MM.1S (cell line): Measurements from ENCODE around the gene KLHL8.
A peak's percentile ranks its signal among the peaks of the same experiment; 100 is the strongest.

Experiments used
- DNase-seq: peaks from one replicate; pipeline ENCODE4 v3.0.0-alpha.2; 2015
- H2AFZ ChIP-seq: fragments of 300-600 bp; sonication (generic); 2 replicates; pipeline ENCODE4 v1.6.0; 2016; ENCODE audit warnings: antibody characterized with exemption, low read length
- H3F3A ChIP-seq: fragments of 300-600 bp; sonication (generic); 2 replicates; pipeline ENCODE4 v1.6.1; 2016; ENCODE audit warnings: mild to moderate bottlenecking, antibody characterized with exemption, low read length, moderate library complexity, mixed read lengths; ENCODE audit not compliant: insufficient read depth
- H3K27ac ChIP-seq: fragments of 300-600 bp; sonication (generic); 2 replicates; pipeline ENCODE4 v1.5.1; 2016; ENCODE audit warnings: mild to moderate bottlenecking, low read length
- H3K27me3 ChIP-seq: fragments of 300-600 bp; sonication (generic); replicated peaks from 2 replicates; pipeline ENCODE4 v1.6.0; 2016; ENCODE audit warnings: low read length; ENCODE audit not compliant: insufficient read depth
- H3K36me3 ChIP-seq: fragments of 300-600 bp; sonication (generic); replicated peaks from 2 replicates; pipeline ENCODE4 v1.6.1; 2016; ENCODE audit warnings: mild to moderate bottlenecking, low read length, mixed read lengths; ENCODE audit not compliant: insufficient read depth
- H3K4me1 ChIP-seq: fragments of 300-600 bp; sonication (generic); 2 replicates; pipeline ENCODE4 v1.6.1; 2016; ENCODE audit warnings: low read length, mixed read lengths
- H3K4me2 ChIP-seq: fragments of 300-600 bp; sonication (generic); 2 replicates; pipeline ENCODE4 v1.6.0; 2016; ENCODE audit warnings: low read depth, low read length
- H3K4me3 ChIP-seq: fragments of 300-600 bp; sonication (generic); 2 replicates; pipeline ENCODE4 v1.5.1; 2016; ENCODE audit warnings: low read length, mixed read lengths
- H3K79me2 ChIP-seq: fragments of 300-600 bp; sonication (generic); 2 replicates; pipeline ENCODE4 v1.6.1; 2016; ENCODE audit warnings: mixed run types, low read length, mixed read lengths
- H3K9ac ChIP-seq: fragments of 300-600 bp; sonication (generic); 2 replicates; pipeline ENCODE4 v1.6.1; 2016; ENCODE audit warnings: low read length, mixed read lengths
- H3K9me2 ChIP-seq: fragments of 300-600 bp; sonication (generic); replicated peaks from 2 replicates; pipeline ENCODE4 v1.6.1; 2016; ENCODE audit warnings: mild to moderate bottlenecking, low read length, mixed read lengths; ENCODE audit not compliant: insufficient read depth
- H3K9me3 ChIP-seq: fragments of 300-600 bp; sonication (generic); replicated peaks from 2 replicates; pipeline ENCODE4 v1.6.1; 2016; ENCODE audit warnings: mild to moderate bottlenecking, low read length, mixed read lengths; ENCODE audit not compliant: insufficient read depth
- H4K20me1 ChIP-seq: fragments of 300-600 bp; sonication (generic); 2 replicates; pipeline ENCODE4 v1.6.1; 2016; ENCODE audit warnings: mild to moderate bottlenecking, low read length, moderate library complexity, mixed read lengths; ENCODE audit not compliant: insufficient read depth
- CTCF ChIP-seq: fragments of 300-600 bp; sonication (generic); IDR thresholded peaks from 2 replicates; pipeline ENCODE4 v1.5.1; 2016; ENCODE audit warnings: antibody characterized with exemption, low read length, mixed read lengths
- EZH2 ChIP-seq: fragments of 300-600 bp; sonication (generic); optimal IDR thresholded peaks from 2 replicates; pipeline ENCODE3; 2017; ENCODE audit warnings: low read depth, mild to moderate bottlenecking, antibody characterized with exemption, low read length, mixed read lengths
- EZH2phosphoT487 ChIP-seq: fragments of 300-600 bp; sonication (generic); IDR thresholded peaks from 2 replicates; pipeline ENCODE4 v1.6.1; 2018; ENCODE audit warnings: antibody characterized with exemption, low read length

KLHL8 gene

GRCh38 chr4:87236861-87237260, 16.4 kb upstream of the KLHL8 start:
- Histone ChIP-seq H3K79me2 (no peaks in the 10 kb centered on the region), H3F3A (no peaks in the 10 kb centered on the region), H2AFZ (no peak overlapping the region), H3K9me3 (no peaks in the 10 kb centered on the region), H3K27ac (no peak overlapping the region), H3K4me1 (no peaks in the 10 kb centered on the region), H3K27me3 (no peaks in the 10 kb centered on the region), H3K36me3 (no peaks in the 10 kb centered on the region), H3K9me2 (no peaks in the 10 kb centered on the region), H3K9ac (no peak overlapping the region), H4K20me1 (no peaks in the 10 kb centered on the region), H3K4me3 (no peak overlapping the region), H3K4me2 (no peak overlapping the region)
- DNase-seq = no peak
- TF ChIP-seq EZH2phosphoT487 = no peak

GRCh38 chr4:87235020-87235671, 14.7 kb upstream of the KLHL8 start:
- Histone ChIP-seq H3K79me2 (no peaks in the 10 kb centered on the region), H3K9me2 (no peaks in the 10 kb centered on the region), H3K4me3 (peak overlapping the region; percentile 63), H3K4me1 (no peaks in the 10 kb centered on the region), H3K27me3 (no peaks in the 10 kb centered on the region), H2AFZ (peak overlapping the region; percentile 86), H3K9ac (peak overlapping the region; percentile 28; the same call in 1 of the 2 replicates), H3F3A (no peaks in the 10 kb centered on the region), H3K27ac (no peak overlapping the region), H4K20me1 (no peaks in the 10 kb centered on the region), H3K4me2 (peak overlapping the region; percentile 88; the same call in 1 of the 2 replicates), H3K36me3 (no peaks in the 10 kb centered on the region), H3K9me3 (no peaks in the 10 kb centered on the region)
- no peak for DNase-seq
- TF ChIP-seq EZH2 (no peak), EZH2phosphoT487 (no peak), CTCF (no peak)

GRCh38 chr4:87232216-87232615, 11.8 kb upstream of the KLHL8 start:
- Histone ChIP-seq H3F3A (no peaks in the 10 kb centered on the region), H3K9me3 (no peaks in the 10 kb centered on the region), H3K4me2 (no peak overlapping the region), H4K20me1 (no peaks in the 10 kb centered on the region), H3K36me3 (no peaks in the 10 kb centered on the region), H3K9me2 (no peaks in the 10 kb centered on the region), H3K9ac (no peak overlapping the region), H3K79me2 (no peaks in the 10 kb centered on the region), H3K4me1 (no peaks in the 10 kb centered on the region), H3K27ac (no peak overlapping the region), H3K27me3 (no peaks in the 10 kb centered on the region), H3K4me3 (no peak overlapping the region), H2AFZ (no peak overlapping the region)
- TF ChIP-seq EZH2 (no peak), CTCF (no peak), EZH2phosphoT487 (no peak)
- DNase-seq = no peak

- no peaks in the 10 kb centered on the region for H3K27me3 ChIP-seq
- TF ChIP-seq EZH2phosphoT487 (no peak), EZH2 (no peak), CTCF (no peak)
- no peaks in the 10 kb centered on the region for H3F3A ChIP-seq
- no peak overlapping the region for H2AFZ ChIP-seq
- H3K4me2 ChIP-seq = no peak overlapping the region
- H3K79me2 ChIP-seq = no peaks in the 10 kb centered on the region
- no peaks in the 10 kb centered on the region for H3K9me2 ChIP-seq
- no peak for DNase-seq
- no peaks in the 10 kb centered on the region for H4K20me1 ChIP-seq
- no peaks in the 10 kb centered on the region for H3K36me3 ChIP-seq
- H3K9me3 ChIP-seq = no peaks in the 10 kb centered on the region
- no peaks in the 10 kb centered on the region for H3K4me1 ChIP-seq
- H3K27ac ChIP-seq = no peak overlapping the region
- no peak overlapping the region for H3K4me3 ChIP-seq
- H3K9ac ChIP-seq = no peak overlapping the region
These were observed 10.4 kb upstream of the KLHL8 start for GRCh38 chr4:87230806-87231205.
